HG02642 (cell line): ENCODE results near the gene SLC16A8.

Source experiments
- ATAC-seq: cut with Tn5 transposase; IDR thresholded peaks from one replicate; pipeline ENCODE4 v1.9.1; 2021; ENCODE audit warnings: mild to moderate bottlenecking; ENCODE audit not compliant: unreplicated experiment, poor library complexity

Gene SLC16A8

DNA sequence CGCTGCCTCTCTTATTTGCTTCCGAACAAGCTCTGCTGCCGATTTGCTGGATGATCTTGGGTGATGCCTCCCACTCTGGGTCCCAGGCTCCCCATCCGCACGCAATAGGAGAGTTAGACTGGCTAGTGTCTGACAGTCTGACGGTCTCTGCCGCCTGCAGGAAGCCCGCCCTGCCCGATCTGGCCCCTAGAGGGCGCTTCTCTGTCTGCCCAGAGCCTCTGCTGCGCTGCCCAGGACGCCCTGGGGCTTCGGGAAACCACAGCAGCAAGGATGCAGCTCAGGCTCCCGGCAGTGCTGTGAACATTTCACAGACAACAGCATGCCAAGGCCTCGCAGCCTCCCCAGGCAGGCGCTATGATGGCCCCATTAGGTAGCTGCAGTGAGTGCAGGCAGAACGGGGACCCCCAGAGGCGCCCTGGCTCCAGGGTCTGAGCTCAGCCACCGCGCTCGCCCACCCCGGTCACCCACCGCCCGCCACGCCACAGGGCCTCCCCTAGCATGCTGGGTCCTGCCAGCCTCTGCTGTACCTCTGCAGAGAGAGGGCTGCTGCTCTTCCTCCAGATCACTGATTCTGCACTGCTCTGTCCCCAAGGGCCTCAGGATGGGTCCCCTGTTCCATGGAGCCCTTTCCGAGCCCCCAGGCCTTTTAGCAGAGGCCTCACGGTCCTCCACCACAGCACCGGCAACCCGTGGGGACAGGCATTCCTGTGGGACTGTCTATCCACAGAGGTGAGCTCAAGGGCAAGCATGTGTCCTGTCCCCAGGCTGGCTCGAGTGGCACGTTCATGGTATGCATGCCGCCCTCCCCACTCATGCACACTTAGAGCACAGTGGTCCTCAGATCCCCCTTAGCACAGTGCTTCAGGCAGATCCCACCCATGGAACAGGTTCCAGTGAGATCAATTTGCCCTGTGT lies 30.8 kb upstream of the SLC16A8 start:
- ATAC-seq: no peak

DNA sequence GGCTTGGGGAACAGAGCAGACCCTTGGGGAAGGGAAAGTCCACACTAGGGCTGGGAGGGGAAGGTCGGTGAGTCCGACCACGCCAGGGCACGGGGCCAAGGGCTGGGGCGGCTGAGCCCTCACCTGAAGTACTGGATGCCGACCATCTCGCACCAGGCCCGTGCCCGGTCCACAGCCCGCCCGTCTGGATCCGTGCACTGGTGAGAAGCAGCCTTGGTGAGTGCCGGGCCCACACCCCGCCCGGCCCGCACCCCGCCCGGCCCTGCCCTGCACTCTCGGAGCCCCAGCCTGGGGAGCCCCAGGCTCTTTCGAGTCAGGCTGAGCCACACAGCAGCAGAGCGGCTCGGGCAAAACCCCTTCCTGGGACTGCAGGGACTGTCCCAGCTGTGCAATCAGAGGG lies 28.4 kb upstream of the SLC16A8 start:
- no peak for ATAC-seq

DNA sequence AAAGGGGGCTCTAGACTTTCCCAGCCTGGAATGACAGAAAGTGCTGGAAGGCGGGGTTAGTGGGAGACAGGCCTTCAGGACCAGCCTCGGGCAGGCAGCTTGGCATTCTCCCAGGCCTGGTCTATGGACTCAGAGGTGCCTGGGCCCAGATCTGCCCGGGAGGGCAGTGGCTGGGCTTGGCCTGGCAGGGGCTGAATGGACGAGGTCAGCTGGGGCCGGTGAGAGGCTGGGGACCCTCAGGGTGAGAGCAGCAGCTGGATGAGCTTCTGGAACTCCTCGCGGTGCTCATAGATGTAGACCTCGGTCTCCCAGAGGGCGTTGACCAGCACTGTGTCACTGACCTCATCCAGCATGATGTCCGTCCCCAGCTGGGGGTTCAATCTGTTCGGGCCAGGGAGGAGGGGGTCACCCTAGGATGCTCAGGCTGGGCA lies 28.0 kb upstream of the SLC16A8 start:
- no peak for ATAC-seq

DNA sequence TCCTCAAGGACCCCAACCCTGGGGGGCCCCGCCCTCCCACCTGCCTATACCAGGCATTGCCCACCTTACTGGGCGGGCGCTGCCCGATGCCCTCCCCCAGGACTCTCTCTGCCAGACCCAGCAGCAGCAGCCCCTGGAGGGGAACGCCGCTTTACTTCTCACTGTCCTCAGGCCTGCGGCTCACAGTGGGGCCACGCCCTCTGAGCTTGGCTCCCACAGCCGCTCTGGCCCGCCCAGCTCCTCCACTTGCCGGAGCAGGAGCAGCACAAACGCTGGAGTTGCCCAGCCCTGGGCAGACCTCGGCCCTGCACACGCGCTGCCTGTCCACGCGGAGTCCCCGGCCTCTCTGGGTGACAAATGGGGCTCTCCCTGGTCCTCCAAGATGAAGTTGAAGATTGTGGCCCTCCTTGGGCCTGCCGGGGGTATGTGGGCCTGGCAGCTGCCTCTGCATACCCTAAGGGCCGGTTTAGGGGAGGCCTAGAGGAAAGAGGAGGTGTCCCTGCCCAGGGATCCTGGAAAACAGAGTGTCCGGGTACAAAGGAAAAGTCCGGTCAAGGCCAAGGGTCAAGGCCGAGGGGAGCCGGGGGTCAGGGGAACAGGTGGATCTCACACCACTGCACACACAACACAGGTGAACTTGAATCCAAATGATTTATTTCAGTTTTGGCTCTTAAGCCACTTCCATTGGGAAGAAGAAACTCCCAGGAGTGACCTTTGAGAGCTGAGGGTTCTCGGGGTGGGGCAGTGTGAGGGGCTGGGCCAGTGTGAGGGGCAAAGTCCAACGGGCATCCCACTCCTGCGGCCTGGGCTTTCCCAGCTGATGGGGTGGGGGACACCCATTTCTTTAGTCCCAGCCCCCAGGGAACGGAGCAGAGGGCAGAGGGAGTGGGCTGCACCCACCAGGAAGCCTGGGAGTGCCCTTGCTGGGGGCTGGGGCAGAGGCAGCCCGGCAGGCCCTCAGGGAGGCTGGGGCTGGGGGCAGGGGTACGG lies 27.2 kb upstream of the SLC16A8 start:
- ATAC-seq: no peak

DNA sequence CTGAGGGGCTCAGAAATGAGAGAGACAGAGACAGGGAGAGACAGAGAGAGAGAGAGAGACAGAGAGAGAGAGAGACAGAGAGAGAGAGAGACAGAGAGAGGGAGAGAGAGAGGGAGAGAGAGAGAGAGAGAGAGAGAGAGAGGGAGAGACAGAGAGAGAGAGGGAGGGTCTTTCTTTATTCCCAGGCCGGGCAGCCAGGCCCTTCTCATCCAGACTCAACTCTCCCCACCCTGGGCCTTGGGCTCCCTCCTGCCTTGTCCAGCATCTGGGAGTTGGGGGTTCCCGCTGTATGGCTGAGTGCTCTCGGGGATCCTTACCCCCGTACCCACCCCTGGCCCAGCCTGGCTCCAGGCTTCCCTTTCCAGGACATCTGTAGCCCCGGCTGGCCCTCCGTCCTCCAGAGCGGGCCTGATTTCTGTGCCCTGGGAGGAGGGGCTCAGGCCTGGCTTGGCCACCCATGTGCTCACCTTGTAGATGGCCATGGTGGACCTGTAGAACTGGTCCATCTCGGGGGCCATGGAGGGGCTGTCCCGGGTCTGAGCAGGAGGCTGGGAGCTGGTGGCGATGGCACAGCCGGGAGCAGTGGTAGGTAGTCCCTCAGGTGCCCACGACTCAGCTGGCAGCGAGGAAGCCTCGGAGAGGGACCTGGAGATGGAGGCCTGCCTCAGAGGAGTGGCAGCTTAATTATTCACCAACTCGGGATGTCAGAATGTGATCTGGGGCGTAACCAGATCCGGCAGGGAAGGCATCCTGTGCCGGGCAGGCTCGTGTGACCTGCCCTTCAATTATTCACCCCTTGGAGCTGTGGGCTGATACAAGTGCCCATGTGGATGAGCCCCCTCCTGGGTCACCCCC lies 26.3 kb upstream of the SLC16A8 start, which contains the start of gene BAIAP2L2:
TSS of gene BAIAP2L2 (minus strand) at position 677 of the 855 bp plus-strand sequence. CDS start at position 518, 159 bp downstream.
- no peak for ATAC-seq

DNA sequence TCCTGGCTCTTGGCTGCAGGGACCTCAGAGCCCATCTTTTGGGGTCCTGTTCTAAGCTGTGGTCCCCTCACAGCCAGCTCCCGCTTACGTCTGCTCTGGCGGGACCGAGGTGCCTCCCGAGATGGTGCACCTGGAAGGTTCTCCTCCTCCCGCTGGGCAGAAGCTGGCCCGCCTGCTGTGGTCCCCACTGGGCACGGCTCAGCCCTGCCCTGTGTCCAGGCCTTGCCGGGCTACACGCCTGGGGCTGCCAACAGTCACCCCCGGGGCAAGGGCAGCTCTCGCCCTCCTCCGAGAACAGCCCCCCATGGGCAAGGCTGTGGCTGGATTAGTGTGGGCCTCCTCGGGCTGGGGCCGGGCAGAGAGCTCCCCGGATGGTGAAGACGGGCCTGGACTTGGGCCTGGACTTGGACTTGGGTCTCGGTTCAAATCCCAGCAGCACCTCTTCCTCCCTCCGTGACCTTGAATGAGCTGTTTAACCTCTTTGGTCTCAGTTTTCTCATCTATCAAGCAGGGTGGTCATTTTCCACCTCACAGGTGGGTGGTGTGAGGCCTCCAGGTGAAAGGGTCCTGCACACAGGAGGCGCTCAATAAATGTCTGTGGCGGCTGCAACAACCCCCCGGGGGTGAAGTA lies 25.5 kb upstream of the SLC16A8 start:
- ATAC-seq: no peak

DNA sequence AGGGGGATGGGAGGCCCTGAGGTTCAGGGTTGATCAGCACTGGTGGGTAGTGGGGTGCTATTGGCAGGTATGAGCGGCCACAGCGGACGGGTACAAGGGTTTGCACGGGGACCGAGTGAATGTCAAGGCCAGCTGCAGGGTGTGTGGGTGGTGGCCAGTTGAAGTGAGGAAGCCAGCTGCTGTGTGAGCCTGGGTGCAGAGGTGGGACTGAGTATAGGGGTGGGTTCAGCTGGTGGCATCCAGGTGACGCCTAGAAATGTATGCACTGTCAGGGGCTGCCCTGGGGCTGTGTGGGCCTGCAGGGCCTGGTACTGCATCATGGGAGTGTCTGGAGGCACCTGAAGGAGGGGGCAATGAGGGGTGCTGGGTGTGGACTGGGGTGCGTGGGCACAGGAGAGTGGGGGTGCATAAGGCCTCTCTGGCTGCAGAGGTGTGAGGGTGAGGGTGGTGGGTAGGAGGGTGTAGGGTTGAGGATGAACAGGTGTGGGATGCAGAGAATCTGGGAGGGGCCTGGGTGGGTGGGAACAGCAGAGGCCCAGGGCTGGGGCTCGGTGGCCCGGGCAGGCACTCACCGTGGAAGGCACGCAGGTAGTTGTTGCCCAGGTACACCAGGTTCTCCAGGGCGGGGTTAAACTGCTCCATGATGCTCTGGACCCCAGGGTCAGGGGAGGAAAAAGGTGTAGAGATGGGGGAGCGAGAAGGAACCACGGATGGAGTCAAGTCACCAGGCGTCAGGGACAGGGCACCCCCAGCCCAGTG lies 24.8 kb upstream of the SLC16A8 start:
- no peak for ATAC-seq

DNA sequence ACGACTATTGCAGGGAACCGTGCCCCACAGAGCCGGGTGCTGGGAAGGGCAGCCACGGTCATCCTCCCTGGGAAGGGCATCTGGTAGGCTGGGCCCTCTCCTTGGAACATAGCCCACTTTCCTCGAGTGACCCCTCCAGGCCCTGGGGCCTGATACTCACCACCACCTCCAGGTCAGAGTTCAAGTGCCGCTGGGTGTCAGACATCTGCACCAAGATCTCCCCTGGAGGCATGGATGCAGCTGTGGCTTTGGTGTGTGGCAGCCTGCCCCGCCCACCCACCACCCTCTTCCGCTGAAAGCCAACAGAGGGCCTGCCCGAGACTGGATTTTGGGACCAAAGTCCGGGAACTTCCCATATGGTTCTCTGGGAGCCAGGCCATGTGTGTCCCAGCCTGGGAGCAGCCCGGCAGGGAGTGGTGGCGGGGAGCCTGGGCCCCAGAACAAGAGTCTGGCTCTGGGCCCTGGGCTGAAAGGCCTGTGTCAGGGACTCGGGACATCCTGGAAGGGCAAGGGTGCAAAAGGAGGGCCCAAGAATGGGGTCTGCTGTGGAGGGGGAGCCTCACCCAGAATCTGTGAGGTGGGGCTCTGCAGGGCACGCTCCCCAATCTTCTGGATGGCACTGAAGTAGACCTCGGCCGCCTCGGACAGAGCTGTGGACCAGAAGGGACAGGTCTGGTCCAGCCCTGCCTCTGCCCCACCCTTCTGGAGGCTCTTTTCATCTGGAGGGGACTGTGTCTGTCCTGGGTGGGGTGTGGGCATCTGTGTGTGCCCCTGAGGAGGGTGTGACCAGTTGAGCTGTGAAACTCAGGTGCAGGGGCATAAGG lies 23.9 kb upstream of the SLC16A8 start:
- ATAC-seq: no peak

DNA sequence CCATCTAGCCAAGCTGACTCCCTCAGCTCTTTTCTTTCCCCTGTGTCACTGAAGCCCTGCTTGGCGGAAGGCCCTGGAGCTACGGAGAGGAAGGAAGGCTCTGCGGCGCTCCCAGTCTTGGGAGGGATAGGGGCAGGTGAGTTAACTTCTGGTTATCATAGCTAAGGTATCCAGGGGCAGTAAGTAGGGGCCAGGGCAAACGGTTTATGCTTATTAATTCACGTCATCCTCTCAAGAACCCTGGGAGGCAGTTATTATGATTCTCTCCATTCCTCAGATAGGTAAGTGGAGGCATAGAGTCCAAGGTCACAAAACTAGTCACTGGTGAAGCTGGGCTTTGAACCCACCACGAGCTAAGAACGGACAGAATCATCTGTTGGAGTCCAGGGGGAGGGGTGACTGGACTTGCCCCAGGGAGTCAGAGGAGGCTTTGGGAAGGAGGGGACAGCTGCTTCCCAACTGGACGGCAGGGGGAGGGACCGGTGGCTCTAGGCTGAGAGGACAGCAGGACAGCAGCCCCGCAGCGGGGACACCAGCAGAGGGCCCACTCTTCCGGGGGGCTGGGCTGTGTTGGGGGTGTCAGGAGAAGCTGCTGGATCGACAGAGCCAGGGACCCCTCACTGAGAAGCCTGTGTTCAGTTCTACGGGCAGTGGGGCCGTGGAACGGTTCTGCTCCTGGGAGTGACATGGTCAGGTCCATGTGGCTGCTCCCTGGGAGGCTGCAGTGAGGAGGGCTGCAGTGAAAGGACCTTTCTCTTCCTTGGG lies 23.0 kb upstream of the SLC16A8 start:
- no peak for ATAC-seq

DNA sequence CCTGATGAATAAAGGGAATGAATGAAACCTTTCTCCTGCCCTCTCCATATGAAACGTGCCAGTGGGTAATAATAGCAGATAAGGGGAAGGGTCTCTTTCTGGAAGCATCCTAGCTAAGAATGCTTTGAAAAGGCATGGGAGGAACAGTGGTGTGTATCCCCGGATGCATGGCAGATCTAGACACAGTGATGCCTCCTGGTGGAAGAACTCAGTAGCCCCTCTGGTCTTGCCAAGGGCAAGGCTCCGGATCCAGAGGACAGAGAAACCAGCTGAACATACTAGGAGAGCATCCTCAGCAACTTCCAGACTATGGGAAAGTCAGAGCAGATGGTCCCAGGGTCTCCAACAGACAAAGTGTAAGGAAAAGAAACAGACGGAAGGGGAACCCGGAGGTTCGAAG lies 20.1 kb upstream of the SLC16A8 start:
- ATAC-seq: no peak

DNA sequence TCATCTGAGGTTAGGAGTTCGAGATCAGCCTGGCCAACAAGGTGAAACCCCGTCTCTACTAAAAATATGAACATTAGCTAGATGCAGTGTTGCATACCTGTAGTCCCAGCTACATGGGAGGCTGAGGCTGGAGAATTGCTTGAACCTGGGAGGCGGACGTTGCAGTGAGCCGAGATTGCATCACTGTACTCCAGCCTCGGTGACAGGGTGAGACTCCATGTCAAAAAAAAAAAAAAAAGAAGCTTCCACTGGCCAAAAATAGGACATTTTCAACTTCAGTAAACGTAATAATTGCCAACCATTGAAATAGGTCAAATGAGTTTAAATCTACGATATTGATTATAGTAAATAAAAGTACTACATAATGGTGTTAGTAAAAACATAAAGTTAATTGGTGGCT lies 19.7 kb upstream of the SLC16A8 start:
- ATAC-seq: no peak

DNA sequence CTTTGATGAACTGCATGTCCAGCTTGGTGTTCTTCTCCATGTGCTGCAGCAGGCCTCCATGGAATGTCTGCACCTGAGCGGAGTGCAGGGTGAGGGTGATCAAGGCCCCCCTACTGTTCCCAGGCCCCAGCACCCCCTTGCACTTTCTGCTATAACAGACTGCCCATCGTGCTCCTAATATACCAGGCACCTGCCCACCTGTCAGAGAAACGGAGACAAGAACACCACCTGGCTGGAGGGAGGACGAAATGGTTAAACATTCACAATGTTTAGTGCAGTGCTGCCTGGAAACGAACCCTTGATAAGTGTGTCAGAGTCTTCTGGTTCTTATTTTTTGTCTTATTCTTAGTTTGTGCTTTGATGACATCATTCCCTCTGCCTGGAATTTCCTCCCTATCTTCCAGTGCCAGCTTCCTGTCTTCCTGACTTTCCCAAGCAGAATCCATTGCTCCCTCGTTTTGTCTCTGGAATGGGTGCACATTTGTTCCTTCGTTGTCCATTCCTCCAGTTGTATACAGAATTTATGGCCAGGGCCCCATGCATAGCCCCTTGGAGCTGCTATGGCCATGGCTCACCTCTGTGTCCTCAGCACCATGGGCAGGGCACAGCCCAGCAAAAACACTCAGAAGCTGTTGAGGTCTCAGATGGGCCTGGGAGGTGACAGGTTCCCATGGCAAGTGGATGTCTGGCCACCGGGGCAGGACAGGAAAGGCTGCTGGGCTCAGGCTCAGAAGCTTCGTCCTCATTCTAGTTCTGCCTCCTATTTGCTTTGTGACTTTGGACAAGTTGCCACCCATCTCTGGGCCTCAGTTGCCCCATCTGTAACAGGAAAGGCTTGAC lies 14.6 kb upstream of the SLC16A8 start:
- no peak for ATAC-seq

DNA sequence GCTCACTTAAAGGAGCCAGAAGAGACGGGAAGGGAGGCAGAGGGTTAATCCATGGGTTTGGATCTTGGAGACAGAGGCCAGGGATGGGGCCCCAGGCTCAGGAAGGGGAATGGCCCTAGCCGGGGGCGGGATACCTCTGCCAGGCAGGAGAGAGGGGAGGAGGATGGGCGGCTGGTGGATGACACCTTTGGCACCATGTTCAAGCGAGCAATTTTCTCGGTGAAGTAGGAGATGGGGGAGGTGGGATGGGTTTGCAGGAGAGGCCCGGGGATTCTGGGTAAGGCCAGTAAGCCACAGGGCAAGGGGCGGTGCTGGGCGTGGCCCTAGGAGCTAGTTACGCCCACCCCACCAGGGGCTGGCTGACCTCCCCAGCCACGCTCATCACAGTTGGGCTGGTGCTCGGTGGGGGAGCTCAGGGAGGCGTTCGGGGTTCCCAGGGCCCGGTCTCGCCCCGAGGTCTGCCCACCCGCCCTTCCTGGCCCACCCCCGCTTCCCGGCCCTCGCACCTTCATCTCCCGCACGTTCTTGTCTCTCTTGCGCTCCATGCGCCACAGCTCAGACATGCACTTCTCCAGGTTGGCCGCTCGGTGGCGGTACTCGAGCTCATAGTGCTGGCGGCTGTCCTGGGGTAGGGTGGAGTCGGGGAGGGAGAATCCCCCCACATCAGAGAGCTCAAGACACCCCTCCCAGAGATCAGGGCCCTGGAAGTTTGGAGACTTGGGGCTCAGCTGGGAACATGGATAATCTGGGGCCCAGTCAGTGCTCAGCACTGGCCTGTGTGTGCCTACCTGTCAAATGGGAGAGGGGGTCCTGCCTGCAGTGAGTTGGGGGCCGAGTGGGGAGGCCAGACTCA lies 13.8 kb upstream of the SLC16A8 start:
- ATAC-seq: no peak

DNA sequence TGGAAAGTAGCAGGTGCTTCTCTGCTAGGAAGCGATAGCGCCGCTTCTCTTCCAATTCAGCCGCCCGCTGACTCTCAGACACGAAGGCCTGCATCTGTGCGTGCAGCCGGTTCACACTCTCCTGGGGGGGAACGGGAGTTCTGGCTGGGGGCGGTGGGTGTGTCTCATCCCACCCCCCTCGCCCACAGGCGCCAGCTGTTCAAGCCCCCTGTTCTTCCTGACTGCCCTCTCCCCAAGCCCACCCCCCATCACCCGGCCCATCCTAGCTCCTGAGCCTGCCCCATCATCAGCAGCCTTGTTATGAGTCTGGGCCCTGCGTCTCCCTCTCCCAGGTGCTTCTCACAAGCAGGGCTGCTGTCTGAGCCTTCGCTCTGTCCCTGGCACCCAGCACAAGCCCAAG lies 13.1 kb upstream of the SLC16A8 start:
- no peak for ATAC-seq

DNA sequence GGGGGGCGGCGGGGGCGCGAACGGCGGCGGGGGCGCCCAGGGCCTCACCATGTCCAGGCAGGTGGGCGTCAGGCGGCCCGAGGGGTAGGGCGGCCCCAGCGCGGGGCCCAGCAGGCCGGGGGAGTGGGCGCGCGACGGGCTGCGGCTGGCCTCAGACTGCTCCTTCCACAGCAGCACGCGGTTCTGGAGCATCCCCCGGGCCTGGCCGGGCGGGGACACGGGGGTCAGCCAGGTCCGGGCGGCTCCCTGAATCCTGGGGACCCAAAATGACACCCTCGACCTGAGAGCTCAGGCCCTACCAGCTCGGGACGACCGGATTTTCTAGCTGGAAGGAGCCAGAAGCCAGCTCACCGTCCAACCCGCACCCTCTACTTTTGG lies 5.5 kb upstream of the SLC16A8 start:
- no peak for ATAC-seq
